Stimulated activated CD8-positive, alpha-beta memory T cell treated with anti-CD3 and anti-CD28 coated beads, Interleukin-15, amount 100 ng/mL, for 24 hours (primary cell): Measurements from ENCODE around the gene CENPH.
"Not testable (repeated sequence)": the region's sequence is repeated elsewhere in the genome, so short reads cannot be mapped to it uniquely, and the experiment has no call there.

Experiments
- DNase-seq: peaks from one replicate; pipeline ENCODE4 v3.0.0-alpha.2; 2020; ENCODE audit warnings: low read depth

The CENPH gene

DNA sequence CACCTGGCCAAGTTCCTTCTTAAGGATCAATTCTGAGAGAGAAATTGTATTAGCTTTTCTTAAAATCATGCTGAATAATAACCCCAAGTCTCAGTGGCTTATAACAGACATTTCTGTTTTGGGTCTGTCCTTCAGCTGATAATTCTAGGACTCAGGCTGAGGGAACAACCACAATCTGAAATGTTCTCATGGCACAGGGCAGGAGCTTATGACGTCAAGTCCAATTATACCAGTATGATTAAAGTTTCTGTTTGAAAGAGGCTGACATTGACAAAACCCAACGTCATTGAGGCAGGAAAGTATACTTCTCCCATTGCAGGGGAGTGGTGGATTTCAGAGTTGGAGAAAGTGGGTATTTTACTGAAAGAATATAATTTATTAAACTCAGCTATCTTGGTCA is 21.8 kb downstream of the CENPH start:
- no peak for DNase-seq

- DNase-seq, result no peak
These were observed 22.6 kb downstream of the CENPH start for GRCh38 chr5:69212022-69212421.

DNA sequence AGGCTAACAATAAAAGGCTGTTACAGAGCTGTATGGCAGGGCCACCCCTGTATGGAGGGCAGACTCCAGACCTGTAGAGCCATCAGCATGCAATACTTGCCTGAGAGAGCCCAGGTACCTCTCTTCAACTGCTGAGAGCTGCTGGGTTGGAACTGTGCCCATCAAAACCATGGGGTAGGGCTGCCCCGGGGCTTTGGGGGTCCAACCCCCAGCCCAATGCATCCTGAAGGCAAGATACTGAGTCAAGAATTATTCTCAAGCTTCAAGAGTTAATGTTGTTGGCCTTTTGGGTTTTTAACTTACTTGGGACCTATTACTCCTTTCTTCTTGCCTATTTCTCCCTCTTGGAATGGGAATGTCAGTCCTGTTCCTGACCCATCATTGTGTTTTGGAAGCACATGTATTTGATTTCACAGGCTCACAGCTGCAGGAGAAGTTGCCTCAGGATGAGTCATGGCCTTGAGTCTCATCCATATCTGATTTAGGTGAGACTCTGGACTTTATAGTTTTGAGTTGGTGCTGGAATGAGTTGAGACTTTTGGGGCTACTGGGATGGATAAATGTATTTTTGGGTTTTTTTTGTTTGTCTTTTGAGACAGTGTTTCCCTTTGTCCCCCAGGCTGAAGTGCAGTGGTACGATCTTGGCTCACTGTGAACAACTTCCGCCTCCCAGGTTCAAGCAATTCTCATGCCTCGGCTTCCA is 24.3 kb downstream of the CENPH start:
- DNase-seq, result no peak

GRCh38 chr5:69217151-69217511 is 27.7 kb downstream of the CENPH start:
- no peak for DNase-seq

DNA sequence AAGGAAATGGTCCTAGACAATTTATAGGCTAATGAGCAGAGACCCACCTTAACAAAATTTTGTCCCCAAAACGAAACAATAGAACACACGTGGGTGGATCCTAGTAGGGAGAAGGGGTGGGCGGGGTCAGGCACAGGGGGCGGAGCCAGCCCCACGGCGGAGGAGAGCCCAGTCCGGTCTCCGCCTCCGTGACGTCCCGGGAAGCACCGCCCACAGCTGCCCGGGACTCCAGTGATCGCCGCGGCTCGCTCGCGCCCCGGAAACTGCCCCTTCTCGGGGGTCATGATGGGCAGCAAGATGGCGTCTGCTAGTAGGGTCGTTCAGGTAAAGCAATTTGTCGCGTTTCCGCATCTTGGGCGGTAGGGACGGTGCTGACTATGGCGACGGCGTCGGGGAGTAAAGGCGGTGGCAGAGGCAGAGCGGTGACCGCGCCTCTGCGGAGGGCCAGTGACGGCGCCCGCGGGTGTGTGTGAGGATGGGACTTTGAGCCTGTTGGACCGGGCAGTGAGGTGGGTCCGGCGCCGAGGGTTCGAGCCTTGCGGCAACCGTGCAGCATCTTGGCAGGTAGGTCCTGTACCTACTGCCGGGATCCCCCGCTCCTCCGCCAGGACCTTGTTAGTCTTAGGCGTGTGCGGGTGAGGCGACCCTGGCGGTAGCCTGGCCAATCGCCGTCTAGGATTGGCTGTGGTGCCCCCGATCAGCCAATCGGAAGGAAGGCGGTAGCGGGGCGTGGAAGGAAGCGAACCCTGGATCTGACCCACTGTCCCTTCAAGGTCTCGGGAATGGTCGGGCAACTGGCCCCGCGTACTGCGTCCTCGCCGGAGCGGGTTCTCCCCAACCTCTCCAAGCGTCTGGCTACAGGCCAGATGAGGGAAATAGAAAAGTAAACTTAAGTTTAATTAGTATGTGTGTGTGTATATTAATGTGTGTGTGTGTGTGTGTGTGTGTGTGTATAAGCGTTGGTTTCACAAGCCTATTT is 28.5 kb downstream of the CENPH start:
- DNase-seq, result peak; percentile 82

- no peak for DNase-seq
These were observed 30.6 kb downstream of the CENPH start for GRCh38 chr5:69219939-69220338.

- DNase-seq, result not testable (repeated sequence)
These were observed 31.0 kb downstream of the CENPH start for GRCh38 chr5:69220371-69220770.

GRCh38 chr5:69220833-69221232 is 31.4 kb downstream of the CENPH start:
- DNase-seq, result not testable (repeated sequence)

GRCh38 chr5:69224520-69224919 is 35.1 kb downstream of the CENPH start:
- no peak for DNase-seq

DNA sequence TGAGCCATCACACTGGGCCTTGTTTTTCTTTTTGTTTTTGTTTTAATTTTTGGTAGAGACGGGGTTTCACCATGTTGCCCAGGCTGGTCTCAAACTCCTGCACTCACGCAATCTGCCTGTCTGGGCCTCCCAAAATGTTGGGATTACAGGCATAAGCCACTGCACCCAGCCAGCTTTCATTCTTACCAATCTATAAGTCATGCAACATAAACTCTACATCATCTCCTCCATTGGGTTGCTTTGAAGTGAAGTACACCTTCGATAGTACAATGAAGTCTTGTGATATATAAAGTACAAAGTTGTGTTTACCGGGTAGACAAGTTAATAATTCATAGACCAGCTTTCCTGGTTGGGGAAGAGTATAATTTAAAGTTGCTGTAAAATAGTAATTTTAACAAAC is 36.5 kb downstream of the CENPH start:
- no peak for DNase-seq

DNA sequence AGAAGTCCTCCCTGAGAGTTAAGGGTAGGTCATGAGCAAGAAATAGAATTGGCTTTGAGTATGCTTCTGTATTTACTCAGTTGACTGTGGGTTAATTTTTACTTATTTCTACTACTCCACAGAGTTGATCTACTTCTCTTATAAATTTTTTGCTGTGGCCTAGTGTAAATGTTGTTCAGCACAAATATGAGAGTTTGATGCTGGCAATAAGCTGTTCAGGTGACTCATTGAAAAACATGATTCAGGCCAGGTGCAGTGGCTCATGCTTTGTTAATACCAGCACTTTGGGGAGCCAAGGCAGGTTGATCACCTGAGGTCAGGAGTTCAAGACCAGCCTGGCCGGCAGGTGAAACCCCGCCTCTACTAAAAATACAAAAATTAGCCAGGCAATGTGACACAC is 40.8 kb downstream of the CENPH start:
- DNase-seq, result no peak

DNA sequence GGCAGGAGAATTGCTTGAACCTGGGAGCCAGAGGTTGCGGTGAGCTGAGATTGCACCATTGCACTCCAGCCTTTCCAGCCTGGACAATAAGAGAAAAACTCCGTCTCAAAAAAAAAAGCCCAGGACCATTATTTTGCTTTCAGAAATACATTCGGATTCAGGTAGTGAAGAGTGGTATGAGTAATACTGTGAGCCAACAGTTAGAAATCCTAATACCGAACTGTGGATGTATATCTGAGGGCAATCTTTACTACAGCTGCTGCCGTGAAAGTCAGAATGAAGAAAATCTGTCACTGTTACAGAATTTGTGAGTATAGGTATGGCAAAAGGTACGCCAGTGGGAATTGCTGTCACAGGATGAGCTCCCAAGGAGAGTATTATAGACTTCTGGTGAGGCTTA is 41.9 kb downstream of the CENPH start:
- DNase-seq, result no peak

DNA sequence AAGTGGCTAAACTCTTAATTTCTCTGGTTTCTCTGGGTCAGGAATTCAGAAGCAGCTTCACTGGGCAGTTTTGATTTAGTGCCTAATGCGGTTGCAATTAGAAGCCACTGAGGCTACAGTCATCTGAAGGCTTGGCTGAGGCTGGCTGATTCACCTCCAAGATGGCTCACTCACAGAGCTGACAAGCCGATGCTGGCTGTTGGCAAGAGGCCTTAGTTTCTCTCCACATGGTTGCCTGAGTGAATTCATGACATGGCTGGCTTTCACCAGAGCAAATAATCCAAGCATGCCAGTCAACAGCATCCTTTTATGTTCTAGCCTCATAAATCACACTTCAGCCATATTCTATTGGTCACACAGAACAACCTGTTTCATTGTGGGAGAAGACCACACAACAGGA is 42.5 kb downstream of the CENPH start:
- DNase-seq, result no peak

DNA sequence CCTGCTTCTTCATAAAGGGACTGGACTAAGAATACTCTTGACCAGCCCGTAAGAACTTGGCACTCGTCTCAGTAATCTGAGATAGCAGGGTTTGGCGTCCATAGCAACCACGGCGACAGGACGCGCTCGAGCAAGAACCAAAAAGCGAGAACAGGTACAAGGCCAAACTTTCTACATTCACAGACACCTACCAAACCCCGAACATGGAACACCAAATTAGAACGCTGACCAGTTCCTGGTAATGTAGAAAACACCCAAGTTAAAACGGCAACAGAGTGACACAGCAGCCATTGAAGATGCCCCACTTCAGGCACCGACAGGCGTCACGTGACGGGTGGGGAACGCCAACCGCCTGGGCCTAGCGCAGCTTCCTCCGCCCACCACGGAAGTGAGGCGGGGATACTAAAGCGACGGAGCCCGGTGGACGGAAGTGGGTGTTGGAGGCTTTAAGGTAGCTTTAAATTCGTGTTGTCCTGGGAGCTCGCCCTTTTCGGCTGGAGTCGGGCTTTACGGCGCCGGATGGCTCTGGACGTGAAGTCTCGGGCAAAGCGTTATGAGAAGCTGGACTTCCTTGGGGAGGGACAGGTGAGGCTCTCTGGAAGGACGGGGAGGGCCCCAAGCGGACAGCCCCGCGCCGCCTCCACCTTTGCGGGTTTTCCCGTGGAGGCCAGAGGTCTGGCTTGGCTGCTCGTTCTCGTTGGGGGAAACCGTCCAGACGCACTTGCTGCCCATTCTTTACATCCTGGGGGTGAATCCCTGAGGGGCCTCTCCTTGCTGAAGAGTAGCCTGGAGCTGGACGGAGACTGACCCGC is 45.3 kb downstream of the CENPH start, which contains the start of gene CDK7:
Gene CDK7, plus strand, starts transcription at position 430 of the 812 bp plus-strand sequence. Its CDS starts 90 bp downstream, at position 520.
- peak; percentile 76 for DNase-seq

DNA sequence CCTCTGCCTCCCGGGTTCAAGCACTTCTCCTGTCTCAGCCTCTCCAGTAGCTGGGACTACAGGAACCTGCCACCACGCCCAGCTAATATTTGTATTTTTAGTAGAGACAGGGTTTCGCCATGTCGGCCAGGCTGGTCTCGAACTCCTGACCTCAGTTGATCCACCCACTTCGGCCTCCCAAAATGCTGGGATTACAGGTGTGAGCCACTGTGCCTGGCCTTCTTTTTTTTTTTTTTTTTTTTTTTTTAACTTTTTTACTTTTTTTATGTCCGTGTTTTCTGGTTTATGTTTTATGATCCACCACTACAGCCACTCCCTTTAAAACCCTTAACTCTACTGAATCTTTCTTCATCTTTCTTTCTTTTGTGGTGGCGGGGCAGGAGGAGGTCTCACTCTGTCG is 47.4 kb downstream of the CENPH start:
- not testable (repeated sequence) for DNase-seq

GRCh38 chr5:69237877-69238276 is 48.5 kb downstream of the CENPH start:
- no peak for DNase-seq

DNA sequence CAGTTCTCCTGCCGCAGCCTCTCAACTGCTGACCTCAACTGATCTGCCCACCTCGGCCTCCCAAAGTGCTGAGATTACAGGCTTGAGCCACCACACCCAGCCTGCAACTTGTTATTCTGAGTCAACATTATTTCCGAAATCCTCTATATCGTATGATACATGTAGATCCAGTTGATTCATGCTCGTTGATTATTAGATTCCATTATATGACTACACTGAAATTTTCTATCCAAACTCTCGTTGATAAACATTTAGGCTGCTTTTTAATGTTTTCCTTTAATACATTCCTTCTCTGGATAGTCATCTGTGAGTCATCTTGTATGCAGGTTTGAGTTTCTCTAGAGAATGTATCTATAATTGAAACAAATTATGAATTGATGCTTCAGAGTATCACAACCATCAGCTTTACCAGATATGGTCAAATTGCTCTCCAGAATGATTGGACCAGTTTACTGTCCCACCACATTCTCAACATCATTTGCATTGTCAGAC is 49.4 kb downstream of the CENPH start:
- no peak for DNase-seq

GRCh38 chr5:69242215-69242927 is 53.0 kb downstream of the CENPH start:
- DNase-seq, result no peak

GRCh38 chr5:69245031-69245430 is 55.6 kb downstream of the CENPH start:
- no peak for DNase-seq

- DNase-seq, result no peak
These were observed 58.6 kb downstream of the CENPH start for GRCh38 chr5:69248019-69248418.

- no peak for DNase-seq
These were observed 61.2 kb downstream of the CENPH start for GRCh38 chr5:69250593-69250992.
